HG03457 (cell line): ENCODE measurements around the gene LYSMD3.

ENCODE experiments used
- ATAC-seq: cut with Tn5 transposase; IDR thresholded peaks from one replicate; pipeline ENCODE4 v1.9.1; 2021; ENCODE audit warnings: moderate number of reproducible peaks; ENCODE audit not compliant: unreplicated experiment

The LYSMD3 gene

DNA sequence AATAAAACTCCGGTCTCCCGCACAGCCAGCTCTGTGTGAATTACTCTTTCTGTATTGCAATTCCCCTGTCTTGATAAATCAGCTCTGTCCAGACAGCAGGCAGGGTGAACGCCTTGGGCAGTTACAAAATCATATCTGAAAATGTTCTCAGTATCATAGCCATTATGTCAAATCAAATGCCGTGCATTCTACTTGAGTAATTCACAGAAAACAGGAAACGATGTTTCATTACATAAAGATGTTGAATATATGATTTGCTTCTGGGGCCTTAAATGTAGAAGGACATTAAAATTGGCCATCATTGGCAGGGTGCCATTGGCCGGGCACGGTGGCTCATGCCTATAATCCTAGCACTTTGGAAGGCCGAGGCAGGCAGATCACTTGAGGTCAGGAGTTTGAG, 46.2 kb downstream of the LYSMD3 start:
- ATAC-seq: no peak

DNA sequence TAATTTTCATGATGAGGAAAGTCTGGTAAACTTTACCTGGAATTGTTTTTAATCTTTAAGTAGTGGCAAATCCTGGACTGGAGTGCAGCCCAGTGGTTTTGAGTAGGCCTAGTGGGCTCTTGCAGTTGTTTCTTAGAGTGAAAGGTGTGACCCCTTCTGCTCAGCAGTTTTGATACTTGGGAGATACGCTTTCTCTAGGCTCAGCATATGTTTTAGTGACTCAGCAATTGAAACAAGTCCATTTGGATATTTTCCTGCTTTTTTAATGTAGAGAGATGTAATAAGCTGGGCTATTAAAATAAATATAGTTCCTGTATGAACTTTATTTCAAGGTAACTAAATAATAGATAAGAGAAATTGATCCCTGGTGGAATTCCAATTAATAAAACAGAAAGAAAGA, 48.7 kb downstream of the LYSMD3 start:
- no peak for ATAC-seq

DNA sequence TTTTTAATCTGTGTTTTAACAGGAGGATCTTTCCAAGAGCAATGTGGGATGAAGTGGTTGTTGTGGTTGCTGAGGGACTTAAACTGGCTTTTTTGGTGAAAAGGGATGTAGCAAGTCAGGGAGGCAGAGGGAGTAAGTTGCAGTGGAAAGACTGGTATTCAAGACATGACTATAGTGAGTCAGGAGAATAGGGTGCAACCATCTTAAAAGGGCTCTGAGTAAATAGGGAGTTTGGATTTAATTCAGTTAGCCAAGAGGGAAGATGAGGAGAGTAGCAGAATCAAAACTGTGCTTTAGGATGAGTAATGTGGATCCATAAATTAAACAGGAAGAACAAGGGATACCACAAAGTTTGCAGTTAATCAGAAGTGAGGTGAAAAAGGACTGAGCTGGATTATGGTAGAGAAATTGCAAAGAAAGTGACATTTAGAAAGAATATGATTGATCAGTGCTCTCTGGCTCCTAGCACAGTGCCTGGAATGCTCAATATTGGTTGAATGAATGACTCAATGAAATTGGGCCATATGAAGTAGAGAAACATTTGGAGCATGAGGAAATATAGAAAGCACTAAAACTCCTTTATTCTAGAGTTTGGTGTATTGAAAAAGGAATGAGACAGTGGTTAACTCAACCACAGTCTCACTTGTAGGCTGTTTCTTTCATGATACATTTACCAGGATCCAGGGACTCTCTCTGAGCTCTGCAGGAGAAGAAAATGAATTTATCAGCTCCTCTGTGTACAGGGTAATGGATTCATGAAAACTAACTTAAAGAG, 49.6 kb downstream of the LYSMD3 start:
- ATAC-seq: no peak

DNA sequence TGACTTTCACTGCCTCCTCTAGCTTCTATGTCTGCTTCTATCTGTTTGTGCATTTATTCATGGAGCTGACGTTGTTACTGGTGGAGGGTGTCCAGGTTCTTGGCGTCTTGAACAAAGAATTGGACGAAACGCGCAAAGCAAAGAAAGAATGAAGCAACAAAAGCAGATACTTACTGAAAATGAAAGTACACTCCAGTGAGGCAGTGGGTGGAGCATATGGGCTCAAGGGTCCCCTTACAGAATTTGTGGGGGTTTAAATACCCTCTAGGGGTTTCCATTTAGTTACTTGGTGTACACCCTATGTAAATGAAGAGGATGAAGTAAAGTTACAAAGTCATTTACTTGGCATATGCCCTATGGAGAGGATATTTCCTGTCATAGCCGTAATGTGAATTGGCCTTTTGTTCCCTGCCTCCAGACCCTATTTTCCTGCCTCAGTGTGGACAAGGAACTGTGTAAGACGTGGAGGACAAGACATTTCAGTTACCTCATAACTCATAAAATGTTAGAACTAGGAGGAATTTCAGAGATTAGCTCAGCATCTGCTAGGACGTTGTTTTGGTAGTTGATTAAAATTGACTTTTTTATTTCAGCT, 51.7 kb downstream of the LYSMD3 start:
- no peak for ATAC-seq

DNA sequence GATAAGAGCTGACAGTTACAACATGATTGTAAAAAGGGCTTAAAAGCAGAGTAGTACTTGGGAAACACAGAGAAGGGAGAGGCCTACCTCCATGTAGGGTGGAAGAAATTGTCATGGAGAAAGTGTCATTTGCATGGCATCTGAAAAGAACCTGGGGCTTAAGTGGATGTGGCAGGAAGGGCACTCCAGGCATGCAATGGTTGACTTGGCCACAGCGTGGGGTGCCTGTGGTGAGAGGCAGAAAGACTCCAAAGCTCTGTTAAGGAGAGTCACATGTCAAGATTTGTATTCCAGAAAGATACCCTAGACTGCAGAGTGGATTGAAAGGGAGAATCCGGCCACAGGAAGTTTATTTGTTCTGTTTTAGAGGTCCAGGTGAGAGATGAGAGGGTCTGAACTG, 52.3 kb downstream of the LYSMD3 start:
- ATAC-seq: no peak

DNA sequence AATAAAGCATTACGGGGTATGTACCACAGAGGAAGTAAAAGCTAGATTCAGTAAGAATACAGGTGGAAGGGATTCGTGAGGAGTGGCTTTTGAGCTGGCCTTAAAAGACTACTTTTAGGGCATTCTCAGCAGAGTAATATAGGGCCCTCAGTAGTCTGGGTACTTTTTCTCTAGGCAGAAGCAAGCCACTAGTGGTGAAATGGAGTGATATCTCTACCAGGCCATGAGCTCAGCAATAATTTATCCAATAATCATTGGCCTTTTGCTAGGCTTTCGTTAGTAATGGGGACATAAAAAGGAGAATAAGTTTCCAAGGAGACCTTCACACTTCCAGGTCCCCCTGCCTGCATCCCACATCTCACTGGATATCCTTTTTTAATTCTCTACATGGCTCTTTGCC, 53.0 kb downstream of the LYSMD3 start:
- no peak for ATAC-seq

DNA sequence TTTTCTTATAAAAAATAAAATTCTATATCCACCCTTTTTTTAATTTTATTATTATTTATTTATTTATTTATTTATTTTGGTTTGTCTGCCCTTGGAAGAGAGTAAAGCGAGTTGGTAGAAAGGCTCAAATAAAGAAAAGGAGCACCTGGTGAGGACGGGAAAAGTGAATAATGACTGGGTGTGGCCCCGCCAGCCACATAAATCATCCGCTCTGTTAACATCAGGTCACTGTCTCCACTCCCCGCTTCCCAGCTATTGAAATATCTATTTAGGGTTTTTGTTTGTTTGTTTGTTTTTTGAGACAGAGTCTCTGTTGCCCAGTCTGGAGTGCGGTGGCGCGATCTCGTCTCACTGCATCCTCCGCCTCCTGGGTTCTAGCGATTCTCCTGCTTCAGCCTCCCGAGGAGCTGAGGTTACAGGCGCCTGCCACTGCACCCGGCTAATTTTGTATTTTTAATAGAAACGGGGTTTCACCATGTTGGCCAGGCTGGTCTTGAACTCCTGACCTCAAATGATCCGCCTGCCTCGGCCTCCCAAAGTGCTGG, 53.9 kb downstream of the LYSMD3 start:
- ATAC-seq: no peak

DNA sequence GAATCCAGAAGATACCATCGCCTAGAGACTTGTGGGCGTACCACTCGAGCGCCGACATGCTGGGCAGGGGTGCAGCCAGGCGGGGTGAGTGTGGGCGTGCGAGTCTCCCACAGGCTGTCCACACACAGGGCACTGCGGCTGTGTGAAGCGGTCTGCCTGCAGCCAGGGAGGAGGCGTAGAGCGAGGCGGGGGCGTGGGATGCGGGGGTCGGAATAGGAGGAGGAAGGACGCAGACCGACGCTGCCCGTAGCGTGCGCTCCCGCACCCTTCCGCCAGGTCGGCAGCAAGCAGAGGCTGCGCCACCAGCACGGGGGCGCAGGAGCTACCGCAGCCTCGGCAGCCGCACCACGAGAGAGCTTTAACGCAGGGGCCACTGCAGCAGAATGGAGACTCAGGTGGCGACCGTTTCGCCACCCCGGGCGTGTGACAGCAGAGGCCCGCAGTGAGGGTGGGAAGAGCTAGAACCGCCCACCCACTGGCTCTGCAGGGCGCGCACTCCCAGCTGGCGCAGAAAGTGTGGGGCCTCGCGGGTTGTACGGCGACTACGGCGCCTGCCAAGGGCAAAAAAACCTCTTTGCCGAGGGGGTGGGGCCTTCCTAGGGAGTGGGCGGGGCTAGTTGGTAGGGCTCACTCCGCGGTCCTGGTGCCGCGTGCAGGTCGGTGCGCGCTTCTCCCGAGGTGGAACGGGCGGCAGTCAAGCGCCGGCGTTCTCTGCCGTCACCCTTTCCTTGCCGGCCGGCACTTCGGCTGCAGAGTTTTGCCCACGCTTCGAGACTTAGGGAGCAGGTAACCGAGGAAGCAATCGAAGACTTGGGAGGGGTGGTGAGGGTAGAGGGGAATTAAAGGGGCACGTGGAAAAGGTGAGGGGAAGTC, 54.9 kb downstream of the LYSMD3 start, which contains the start of the genes MBLAC2 and POLR3G:
MBLAC2 (minus strand) TSS at position 537 of the 873 bp plus-strand sequence; CDS start at position 58, 479 bp downstream.
POLR3G (plus strand) TSS at position 630 of the 873 bp plus-strand sequence. CDS start 10,704 bp downstream, outside the sequence.
- peak; percentile 86 for ATAC-seq

DNA sequence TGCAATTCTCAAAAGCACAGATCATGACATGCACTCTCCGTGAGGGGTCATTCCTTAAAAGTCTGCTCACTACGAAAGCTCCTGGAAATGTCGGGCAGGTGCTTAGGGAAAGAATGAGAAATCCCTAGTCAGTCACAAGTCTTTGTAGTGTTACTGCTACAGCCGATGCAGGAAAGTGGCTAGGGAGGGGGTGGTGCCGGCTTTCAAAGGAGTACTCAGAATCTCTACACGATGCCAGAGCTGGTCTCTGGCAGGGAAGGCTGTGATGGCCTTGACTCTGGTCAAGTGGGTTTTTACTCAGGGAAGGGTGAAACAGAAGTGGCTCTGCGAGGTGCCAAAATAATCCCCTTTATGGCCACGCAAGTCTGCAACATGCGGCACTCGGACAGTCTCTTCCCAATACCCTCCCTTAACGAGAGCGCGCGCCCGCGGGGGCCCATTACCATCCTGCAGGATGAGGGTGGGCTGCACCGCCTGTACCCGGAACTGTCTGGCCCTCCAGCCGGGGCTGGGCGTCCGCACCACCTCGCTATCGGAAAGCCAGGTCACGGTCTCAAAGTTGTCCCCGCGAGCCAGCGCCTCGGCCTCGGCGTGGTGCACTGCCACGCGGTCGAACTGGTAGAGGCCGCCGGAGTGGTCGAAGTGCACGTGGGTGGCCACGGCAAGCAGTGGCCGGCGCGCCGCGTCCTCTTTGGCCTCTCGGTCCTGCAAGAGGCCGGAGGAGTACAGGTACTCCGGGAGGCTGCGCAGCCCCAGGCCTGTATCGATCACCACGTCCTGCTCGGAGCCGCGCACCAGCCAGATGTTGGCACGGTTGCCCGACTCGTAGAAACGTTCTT, 55.8 kb downstream of the LYSMD3 start:
- ATAC-seq: peak; percentile 11

DNA sequence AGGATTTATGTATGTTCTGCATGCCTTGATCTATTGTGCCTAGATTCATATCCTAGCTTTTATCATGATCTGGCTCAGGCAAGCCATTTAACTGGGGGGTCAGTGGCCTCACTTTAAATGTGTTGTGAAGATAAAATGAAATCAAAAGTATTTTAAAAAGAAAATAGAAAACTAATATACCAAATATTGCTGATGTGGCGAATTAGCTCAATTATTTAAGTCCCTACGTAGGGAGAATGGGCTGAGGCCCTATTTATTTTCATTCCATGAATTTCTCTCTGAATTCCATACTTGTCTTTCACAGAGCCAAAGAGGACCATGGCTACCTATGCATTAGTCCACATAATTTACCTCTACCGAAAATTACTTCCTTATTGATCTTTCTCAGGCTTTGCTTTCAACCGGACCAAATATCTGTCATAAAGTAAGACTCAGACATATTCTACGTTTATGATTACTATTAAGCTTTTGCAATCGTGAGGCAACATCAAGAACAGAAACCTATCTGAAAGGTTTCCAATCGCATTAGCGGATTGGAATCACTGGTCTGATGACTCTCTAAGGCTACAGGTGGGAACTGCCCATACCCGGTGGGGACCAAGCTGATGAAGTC, 56.5 kb downstream of the LYSMD3 start:
- no peak for ATAC-seq
